Cerebellar cortex (tissue), 1 donor: ENCODE data around the gene SMCO3.
"Not testable (repeated sequence)": the region's sequence is repeated elsewhere in the genome, so short reads cannot be mapped to it uniquely, and the experiment has no call there.

Source experiments
- DNase-seq: peaks from one replicate; pipeline ENCODE4 v3.0.0-alpha.2; 2015; ENCODE audit warnings: low spot score

Gene SMCO3

GRCh38 chr12:14774906-14775635 is 38.9 kb downstream of the SMCO3 start:
- peak; percentile 31 for DNase-seq

- DNase-seq: peak; percentile 97
Observed at GRCh38 chr12:14774074-14774905, 39.7 kb downstream of the SMCO3 start.

GRCh38 chr12:14773685-14774073 is 40.3 kb downstream of the SMCO3 start:
- no peak for DNase-seq

- DNase-seq: no peak
Observed at GRCh38 chr12:14772946-14773345, 41.0 kb downstream of the SMCO3 start.

GRCh38 chr12:14771651-14772137 is 42.3 kb downstream of the SMCO3 start:
- peak; percentile 27 for DNase-seq

GRCh38 chr12:14770496-14771461 is 43.2 kb downstream of the SMCO3 start:
- DNase-seq: peak; percentile 98

- DNase-seq: peak; percentile 87
Observed at GRCh38 chr12:14769969-14770495, 44.0 kb downstream of the SMCO3 start.

GRCh38 chr12:14769466-14769968 is 44.5 kb downstream of the SMCO3 start:
- no peak for DNase-seq

- peak; percentile 31 for DNase-seq
Observed at GRCh38 chr12:14768823-14769405, 45.1 kb downstream of the SMCO3 start.

- DNase-seq: peak; percentile 50
Observed at GRCh38 chr12:14767617-14768016, 46.4 kb downstream of the SMCO3 start.

- no peak for DNase-seq
Observed at GRCh38 chr12:14766649-14767215, 47.2 kb downstream of the SMCO3 start.

- DNase-seq: not testable (repeated sequence)
Observed at GRCh38 chr12:14766020-14766419, 48.0 kb downstream of the SMCO3 start.

- DNase-seq: no peak
Observed at GRCh38 chr12:14765398-14765797, 48.6 kb downstream of the SMCO3 start.

GRCh38 chr12:14759711-14760280 is 54.2 kb downstream of the SMCO3 start:
- not testable (repeated sequence) for DNase-seq

GRCh38 chr12:14756334-14757143 is 57.4 kb downstream of the SMCO3 start:
- DNase-seq: no peak
